ENCODE results near the gene IRF2.

- TF ChIP-seq POLR2A (IDR thresholded peaks at IDR 0.05): no peak
- no peak for TF ChIP-seq CTCF (IDR thresholded peaks at IDR 0.05)
- TF ChIP-seq EP300 (IDR thresholded peaks at IDR 0.05): no peak
Measured at GRCh38 chr4:184437565-184438265, 36.6 kb downstream of the IRF2 start.

All from ovary (tissue), 3 donors.